Measurements from ENCODE around the gene ZNF618. TPM values are rescaled to one million over a fixed set of nuclear protein-coding genes. Genes with fewer than 3 reads are reported as not detected.

ZNF618 gene
- polyA plus RNA-seq, 1 of the 3 experiments (the other 2 are of a cell fraction) = 6.2 TPM

DNA sequence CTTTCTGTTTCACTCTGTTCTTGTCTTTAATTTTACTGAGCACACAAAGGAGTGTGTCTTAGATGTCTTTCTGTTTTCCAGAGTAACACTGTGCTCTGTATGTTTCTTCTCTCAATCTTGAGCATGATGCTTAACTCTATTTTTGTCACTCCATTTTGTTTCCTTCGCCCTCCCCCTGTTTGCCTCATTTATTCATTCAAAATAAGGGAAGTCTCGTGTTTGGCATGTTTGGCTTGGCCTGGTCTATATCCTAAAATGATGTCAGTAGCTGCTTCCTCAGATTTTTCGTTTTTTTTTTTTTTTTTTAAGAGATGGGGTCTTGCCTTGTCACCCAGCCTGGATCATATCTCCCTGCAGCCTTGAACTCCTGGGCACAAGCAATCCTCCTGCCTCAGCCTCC is 22.0 kb downstream of the ZNF618 start:
- DNase-seq = no peak
- Histone ChIP-seq H2AFZ (ENCODE audit: low read depth) (no peak overlapping the region), H3K27me3 (ENCODE audit: insufficient read depth) (no peaks in the 10 kb centered on the region), H3K4me3 (ENCODE audit: low read depth in 2 of 2, low read length in 1 of 2) (no peak overlapping the region), H3K4me1 (ENCODE audit: control insufficient read depth in 1 of 2, insufficient read depth in 2 of 2, low read depth in 1 of 2, low read length in 1 of 2) (no peaks in the 10 kb centered on the region; a peak in 2 of 4 replicates), H4K20me1 (ENCODE audit: insufficient read depth) (peaks cover 25% of the 10 kb centered on the region), H3K79me2 (ENCODE audit: insufficient read depth) (peaks cover 85% of the 10 kb centered on the region), H3K9me2 (no peaks in the 10 kb centered on the region), H3K27ac (ENCODE audit: low read depth in 2 of 2, low read length in 1 of 2) (no peak overlapping the region), H3K9me3 (peaks cover 17% of the 10 kb centered on the region), H3K36me3 (replicated peaks in 1 of 2; ENCODE audit: control insufficient read depth in 1 of 2, insufficient read depth in 2 of 2, low read length in 1 of 2) (peaks cover 5 to 21% of the 10 kb centered on the region in 2 experiments), H3F3A (replicated peaks; ENCODE audit: insufficient read depth) (peaks cover 8% of the 10 kb centered on the region), H3K4me2 (no peak overlapping the region), H3K9ac (no peak overlapping the region)
- TF ChIP-seq CHD2 (IDR thresholded peaks at IDR 0.05; ENCODE audit: low read length, partially characterized antibody) (no peak), TEAD4 (IDR thresholded peaks at IDR 0.05; ENCODE audit: borderline replicate concordance, insufficient read depth) (no peak), ELF1 (IDR thresholded peaks at IDR 0.05) (no peak), GATA2 (CRISPR knock-in tag; IDR thresholded peaks at IDR 0.05) (no peak), YY1 (IDR thresholded peaks at IDR 0.05; ENCODE audit: low read depth) (no peak), RXRA (IDR thresholded peaks at IDR 0.05; ENCODE audit: borderline replicate concordance, low read depth) (no peak), RFX5 (IDR thresholded peaks at IDR 0.05; ENCODE audit: low read length) (no peak), RAD21 (IDR thresholded peaks at IDR 0.05; ENCODE audit: low read length) (no peak), TAF1 (IDR thresholded peaks at IDR 0.05; ENCODE audit: borderline replicate concordance, low read depth, low read length) (no peak), FOXM1 (IDR thresholded peaks at IDR 0.05; ENCODE audit: low read depth) (no peak), EZH2phosphoT487 (IDR thresholded peaks at IDR 0.05; ENCODE audit: borderline replicate concordance, low read depth) (no peak), POLR2AphosphoS5 (IDR thresholded peaks at IDR 0.05; ENCODE audit: low read depth, low read length) (no peak), MXI1 (IDR thresholded peaks at IDR 0.05; ENCODE audit: low read depth, low read length) (no peak), SMC3 (IDR thresholded peaks at IDR 0.05; ENCODE audit: low read depth, low read length) (no peak)
- TF ChIP-seq, protein P1, sequence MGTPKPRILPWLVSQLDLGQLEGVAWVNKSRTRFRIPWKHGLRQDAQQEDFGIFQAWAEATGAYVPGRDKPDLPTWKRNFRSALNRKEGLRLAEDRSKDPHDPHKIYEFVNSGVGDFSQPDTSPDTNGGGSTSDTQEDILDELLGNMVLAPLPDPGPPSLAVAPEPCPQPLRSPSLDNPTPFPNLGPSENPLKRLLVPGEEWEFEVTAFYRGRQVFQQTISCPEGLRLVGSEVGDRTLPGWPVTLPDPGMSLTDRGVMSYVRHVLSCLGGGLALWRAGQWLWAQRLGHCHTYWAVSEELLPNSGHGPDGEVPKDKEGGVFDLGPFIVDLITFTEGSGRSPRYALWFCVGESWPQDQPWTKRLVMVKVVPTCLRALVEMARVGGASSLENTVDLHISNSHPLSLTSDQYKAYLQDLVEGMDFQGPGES (IDR thresholded peaks at IDR 0.05; ENCODE audit: low read depth, low read length) = no peak
- TF ChIP-seq, protein P2, sequence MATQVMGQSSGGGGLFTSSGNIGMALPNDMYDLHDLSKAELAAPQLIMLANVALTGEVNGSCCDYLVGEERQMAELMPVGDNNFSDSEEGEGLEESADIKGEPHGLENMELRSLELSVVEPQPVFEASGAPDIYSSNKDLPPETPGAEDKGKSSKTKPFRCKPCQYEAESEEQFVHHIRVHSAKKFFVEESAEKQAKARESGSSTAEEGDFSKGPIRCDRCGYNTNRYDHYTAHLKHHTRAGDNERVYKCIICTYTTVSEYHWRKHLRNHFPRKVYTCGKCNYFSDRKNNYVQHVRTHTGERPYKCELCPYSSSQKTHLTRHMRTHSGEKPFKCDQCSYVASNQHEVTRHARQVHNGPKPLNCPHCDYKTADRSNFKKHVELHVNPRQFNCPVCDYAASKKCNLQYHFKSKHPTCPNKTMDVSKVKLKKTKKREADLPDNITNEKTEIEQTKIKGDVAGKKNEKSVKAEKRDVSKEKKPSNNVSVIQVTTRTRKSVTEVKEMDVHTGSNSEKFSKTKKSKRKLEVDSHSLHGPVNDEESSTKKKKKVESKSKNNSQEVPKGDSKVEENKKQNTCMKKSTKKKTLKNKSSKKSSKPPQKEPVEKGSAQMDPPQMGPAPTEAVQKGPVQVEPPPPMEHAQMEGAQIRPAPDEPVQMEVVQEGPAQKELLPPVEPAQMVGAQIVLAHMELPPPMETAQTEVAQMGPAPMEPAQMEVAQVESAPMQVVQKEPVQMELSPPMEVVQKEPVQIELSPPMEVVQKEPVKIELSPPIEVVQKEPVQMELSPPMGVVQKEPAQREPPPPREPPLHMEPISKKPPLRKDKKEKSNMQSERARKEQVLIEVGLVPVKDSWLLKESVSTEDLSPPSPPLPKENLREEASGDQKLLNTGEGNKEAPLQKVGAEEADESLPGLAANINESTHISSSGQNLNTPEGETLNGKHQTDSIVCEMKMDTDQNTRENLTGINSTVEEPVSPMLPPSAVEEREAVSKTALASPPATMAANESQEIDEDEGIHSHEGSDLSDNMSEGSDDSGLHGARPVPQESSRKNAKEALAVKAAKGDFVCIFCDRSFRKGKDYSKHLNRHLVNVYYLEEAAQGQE (IDR thresholded peaks at IDR 0.05; ENCODE audit: low read depth, low read length) = no peak
- TF ChIP-seq, protein P3, sequence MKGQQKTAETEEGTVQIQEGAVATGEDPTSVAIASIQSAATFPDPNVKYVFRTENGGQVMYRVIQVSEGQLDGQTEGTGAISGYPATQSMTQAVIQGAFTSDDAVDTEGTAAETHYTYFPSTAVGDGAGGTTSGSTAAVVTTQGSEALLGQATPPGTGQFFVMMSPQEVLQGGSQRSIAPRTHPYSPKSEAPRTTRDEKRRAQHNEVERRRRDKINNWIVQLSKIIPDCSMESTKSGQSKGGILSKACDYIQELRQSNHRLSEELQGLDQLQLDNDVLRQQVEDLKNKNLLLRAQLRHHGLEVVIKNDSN (IDR thresholded peaks at IDR 0.05; ENCODE audit: borderline replicate concordance, low read depth) = no peak
- POLR2A ChIA-PET = interaction anchor here (0.7 kb wide), 1 partner anchor 125 kb away, joined by 3 read pairs; no protein-coding TSS in a partner anchor
- 87% methylated on average over 3 of the region's 3 CpGs for WGBS (ENCODE audit: low lambda C conversion rate)
- CTCF ChIA-PET = interaction anchor here (0.8 kb wide), 1 partner anchor 15 kb away, joined by 3 read pairs; no protein-coding TSS in a partner anchor
